K562 (cell line): ENCODE data around the gene SPRED2. TPM values are rescaled to one million over a fixed set of nuclear protein-coding genes. Genes with fewer than 3 reads are reported as not detected.

Source experiments
- CEBPB ChIP-seq: fragments of 450-650 bp; IDR thresholded peaks from 2 replicates; pipeline ENCODE4 v1.6.1; 2016; ENCODE audit warnings: missing genetic modification characterization, missing compliant biosample characterization
- CLOCK ChIP-seq: fragments of 250-450 bp; sonication (Bioruptor Pico); IDR thresholded peaks from 2 replicates; pipeline ENCODE4 v1.4.0; 2020; ENCODE audit warnings: mild to moderate bottlenecking, moderate library complexity, borderline replicate concordance
- ETV5 ChIP-seq: sonication (generic); formaldehyde crosslinking; IDR thresholded peaks from 2 replicates; pipeline ENCODE4 v1.4.0; 2020; ENCODE audit warnings: low read depth, mild to moderate bottlenecking, missing genetic modification reagents
- HOXB6 ChIP-seq: fragments of 250-450 bp; sonication (Bioruptor Pico); IDR thresholded peaks from 2 replicates; pipeline ENCODE4 v1.5.1; 2022; ENCODE audit warnings: mild to moderate bottlenecking, borderline replicate concordance
- MEF2D ChIP-seq: conservative IDR thresholded peaks from 2 replicates; pipeline ENCODE4 v1.6.1; 2016; ENCODE audit warnings: low read depth, missing genetic modification characterization, missing compliant biosample characterization
- POLR2B ChIP-seq: fragments of 450-650 bp; IDR thresholded peaks from 2 replicates; pipeline ENCODE4 v1.6.1; 2018; ENCODE audit warnings: low read depth; ENCODE audit not compliant: partially characterized antibody
- SETDB1 ChIP-seq: IDR thresholded peaks from one replicate; pipeline ENCODE4 v1.6.1; 2012; ENCODE audit warnings: low read length, control low read depth, inconsistent platforms
- TAL1 ChIP-seq: fragments of 450-650 bp; IDR thresholded peaks from 2 replicates; pipeline ENCODE4 v1.6.1; 2016; ENCODE audit warnings: mild to moderate bottlenecking
- U2AF1 ChIP-seq: fragments of 200-400 bp; formaldehyde crosslinking; optimal IDR thresholded peaks from 2 replicates; pipeline ENCODE3; 2017; ENCODE audit warnings: mild to moderate bottlenecking, low read depth, low read length, moderate library complexity
- ZNF347 ChIP-seq: fragments of 450-650 bp; formaldehyde crosslinking; IDR thresholded peaks from 2 replicates; pipeline ENCODE4 v1.4.0; 2020; ENCODE audit warnings: low read depth, mild to moderate bottlenecking, moderate library complexity
- ZNF766 ChIP-seq: fragments of 200-800 bp; sonication (Bioruptor generic); conservative IDR thresholded peaks from 2 replicates; pipeline ENCODE4 v1.6.1; 2016; ENCODE audit warnings: missing genetic modification characterization, missing compliant biosample characterization
- polyA plus RNA-seq, 8 experiments: library from polyadenylated mRNA; depleted of rRNA in 4 of 8; stranded (reverse) in 5 of 8; unstranded in 3 of 8; fragments of >200 nt; fragmentation: Nextera tagmentation in 2 of 8; fragmentation: Illumina TruSeq in 1 of 8; extraction: Ambion mirVana in 2 of 8; extraction: Trizol in 1 of 8; gene quantifications; 2 replicates each; pipeline versions ENCODE4 v1.2.1 to v1.2.3, GENCODE V29; 2011 to 2014; ENCODE audit warnings: inconsistent platforms in 1 of 8, missing spikeins in 1 of 8
- total RNA-seq, 7 experiments: library from RNA; depleted of rRNA in 6 of 7; stranded (reverse); fragments of >200 nt in 6 of 7; fragmentation: Illumina TruSeq in 2 of 7; extraction: Trizol in 2 of 7; gene quantifications; 2 replicates each; pipeline versions ENCODE4 v1.2.1 to v1.2.3, GENCODE V29; 2011 to 2021; ENCODE audit warnings: low replicate concordance in 1 of 7
- TF ChIP-seq, protein P1 (sequence below), 2 experiments: fragments of 450-650 bp in 1 of 2; sonication (generic) in 1 of 2; formaldehyde crosslinking in 1 of 2; IDR thresholded peaks; 2 replicates each; pipeline versions ENCODE4 v1.7.1 to v1.9.0; 2016 to 2022; ENCODE audit warnings: inconsistent platforms in 1 of 2, mild to moderate bottlenecking in 1 of 2, missing genetic modification reagents in 1 of 2
- TF ChIP-seq, protein P2 (sequence below), 2 experiments: fragments of 450-650 bp; conservative IDR thresholded peaks; 2 replicates each; pipeline ENCODE4 v1.6.1; 2017; ENCODE audit warnings: mild to moderate bottlenecking in 2 of 2, moderate library complexity in 2 of 2

SPRED2 gene
- total and polyA plus RNA-seq, 9 of the 15 experiments (the other 6 are each of a cell fraction or from before 2014, with no cell fraction given), result 4.6 to 50.8 (median 14.1) TPM

DNA sequence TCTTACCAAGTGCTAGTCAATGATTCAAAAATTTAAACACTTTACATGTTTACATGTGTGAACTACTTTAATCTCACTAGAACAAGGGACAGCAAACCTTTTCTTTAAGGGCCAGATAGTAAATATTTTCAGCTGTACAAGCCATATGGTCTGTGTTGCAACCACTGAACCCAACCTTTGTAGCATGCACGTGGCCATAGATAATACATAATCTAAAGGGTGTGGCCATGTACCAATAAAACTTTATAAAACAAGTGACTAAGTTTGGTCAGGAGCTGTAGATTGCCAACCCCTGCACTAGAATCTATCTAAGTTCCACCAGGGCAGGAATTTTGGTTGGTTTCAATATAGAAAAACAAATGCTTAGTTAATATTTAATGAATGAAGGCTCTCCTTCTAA is 18.4 kb upstream of the SPRED2 start (continued):
- TF ChIP-seq CLOCK (CRISPR knock-in tag) (no peak), ZNF766 (no peak), CEBPB (peak; percentile 68), TAL1 (peak; percentile 13; the same call in 1 of the 2 replicates), U2AF1 (no peak), HOXB6 (CRISPR knock-in tag) (no peak), ETV5 (CRISPR knock-in tag) (no peak), MEF2D (no peak), SETDB1 (no peak), ZNF347 (CRISPR knock-in tag) (no peak), POLR2B (no peak)
- TF ChIP-seq, protein P1, sequence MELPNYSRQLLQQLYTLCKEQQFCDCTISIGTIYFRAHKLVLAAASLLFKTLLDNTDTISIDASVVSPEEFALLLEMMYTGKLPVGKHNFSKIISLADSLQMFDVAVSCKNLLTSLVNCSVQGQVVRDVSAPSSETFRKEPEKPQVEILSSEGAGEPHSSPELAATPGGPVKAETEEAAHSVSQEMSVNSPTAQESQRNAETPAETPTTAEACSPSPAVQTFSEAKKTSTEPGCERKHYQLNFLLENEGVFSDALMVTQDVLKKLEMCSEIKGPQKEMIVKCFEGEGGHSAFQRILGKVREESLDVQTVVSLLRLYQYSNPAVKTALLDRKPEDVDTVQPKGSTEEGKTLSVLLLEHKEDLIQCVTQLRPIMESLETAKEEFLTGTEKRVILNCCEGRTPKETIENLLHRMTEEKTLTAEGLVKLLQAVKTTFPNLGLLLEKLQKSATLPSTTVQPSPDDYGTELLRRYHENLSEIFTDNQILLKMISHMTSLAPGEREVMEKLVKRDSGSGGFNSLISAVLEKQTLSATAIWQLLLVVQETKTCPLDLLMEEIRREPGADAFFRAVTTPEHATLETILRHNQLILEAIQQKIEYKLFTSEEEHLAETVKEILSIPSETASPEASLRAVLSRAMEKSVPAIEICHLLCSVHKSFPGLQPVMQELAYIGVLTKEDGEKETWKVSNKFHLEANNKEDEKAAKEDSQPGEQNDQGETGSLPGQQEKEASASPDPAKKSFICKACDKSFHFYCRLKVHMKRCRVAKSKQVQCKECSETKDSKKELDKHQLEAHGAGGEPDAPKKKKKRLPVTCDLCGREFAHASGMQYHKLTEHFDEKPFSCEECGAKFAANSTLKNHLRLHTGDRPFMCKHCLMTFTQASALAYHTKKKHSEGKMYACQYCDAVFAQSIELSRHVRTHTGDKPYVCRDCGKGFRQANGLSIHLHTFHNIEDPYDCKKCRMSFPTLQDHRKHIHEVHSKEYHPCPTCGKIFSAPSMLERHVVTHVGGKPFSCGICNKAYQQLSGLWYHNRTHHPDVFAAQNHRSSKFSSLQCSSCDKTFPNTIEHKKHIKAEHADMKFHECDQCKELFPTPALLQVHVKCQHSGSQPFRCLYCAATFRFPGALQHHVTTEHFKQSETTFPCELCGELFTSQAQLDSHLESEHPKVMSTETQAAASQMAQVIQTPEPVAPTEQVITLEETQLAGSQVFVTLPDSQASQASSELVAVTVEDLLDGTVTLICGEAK (IDR thresholded peaks at IDR 0.05), result peak; percentile 90
- TF ChIP-seq, protein P1 (CRISPR knock-in tag; IDR thresholded peaks at IDR 0.05), result peak; percentile 86
- TF ChIP-seq, protein P2, sequence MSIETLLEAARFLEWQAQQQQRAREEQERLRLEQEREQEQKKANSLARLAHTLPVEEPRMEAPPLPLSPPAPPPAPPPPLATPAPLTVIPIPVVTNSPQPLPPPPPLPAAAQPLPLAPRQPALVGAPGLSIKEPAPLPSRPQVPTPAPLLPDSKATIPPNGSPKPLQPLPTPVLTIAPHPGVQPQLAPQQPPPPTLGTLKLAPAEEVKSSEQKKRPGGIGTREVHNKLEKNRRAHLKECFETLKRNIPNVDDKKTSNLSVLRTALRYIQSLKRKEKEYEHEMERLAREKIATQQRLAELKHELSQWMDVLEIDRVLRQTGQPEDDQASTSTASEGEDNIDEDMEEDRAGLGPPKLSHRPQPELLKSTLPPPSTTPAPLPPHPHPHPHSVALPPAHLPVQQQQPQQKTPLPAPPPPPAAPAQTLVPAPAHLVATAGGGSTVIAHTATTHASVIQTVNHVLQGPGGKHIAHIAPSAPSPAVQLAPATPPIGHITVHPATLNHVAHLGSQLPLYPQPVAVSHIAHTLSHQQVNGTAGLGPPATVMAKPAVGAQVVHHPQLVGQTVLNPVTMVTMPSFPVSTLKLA (conservative IDR thresholded peaks at IDR 0.05), result 0 out of 4 replicates have a peak, but pooled peaks of 1 of the 2 experiments have one; percentile 39
